GM19397 (cell line): Measurements from ENCODE around the gene RBM4B.

Experiments used
- ATAC-seq: cut with Tn5 transposase; IDR thresholded peaks from one replicate; pipeline ENCODE4 v1.9.1; 2021; ENCODE audit warnings: mild to moderate bottlenecking, moderate library complexity; ENCODE audit not compliant: unreplicated experiment

RBM4B gene

GRCh38 chr11:66687831-66688281, 10.2 kb upstream of the RBM4B start:
- ATAC-seq: no peak

- ATAC-seq: no peak
Measured at GRCh38 chr11:66686801-66687750, 9.4 kb upstream of the RBM4B start.

- no peak for ATAC-seq
Measured at GRCh38 chr11:66686100-66686785, 8.6 kb upstream of the RBM4B start.

- no peak for ATAC-seq
Measured at GRCh38 chr11:66685276-66686099, 7.8 kb upstream of the RBM4B start.

- ATAC-seq: no peak
Measured at GRCh38 chr11:66684635-66685034, 6.9 kb upstream of the RBM4B start.

- ATAC-seq: no peak
Measured at GRCh38 chr11:66683877-66684276, 6.2 kb upstream of the RBM4B start.

GRCh38 chr11:66680966-66681645, 3.4 kb upstream of the RBM4B start:
- ATAC-seq: no peak

GRCh38 chr11:66676931-66677598, 622 bp downstream of the RBM4B start:
- no peak for ATAC-seq

GRCh38 chr11:66676282-66676919, 1.3 kb downstream of the RBM4B start:
- no peak for ATAC-seq

GRCh38 chr11:66674964-66675602, 2.6 kb downstream of the RBM4B start:
- ATAC-seq: no peak

GRCh38 chr11:66670816-66671215, 6.9 kb downstream of the RBM4B start:
- ATAC-seq: no peak

- ATAC-seq: no peak
Measured at GRCh38 chr11:66665369-66665768, 12.3 kb downstream of the RBM4B start.

GRCh38 chr11:66663741-66664296, 13.9 kb downstream of the RBM4B start:
- ATAC-seq: no peak

GRCh38 chr11:66659763-66660162, 17.9 kb downstream of the RBM4B start:
- no peak for ATAC-seq

GRCh38 chr11:66653123-66653522, 24.6 kb downstream of the RBM4B start:
- no peak for ATAC-seq

- no peak for ATAC-seq
Measured at GRCh38 chr11:66652651-66653050, 25.0 kb downstream of the RBM4B start.

- no peak for ATAC-seq
Measured at GRCh38 chr11:66651016-66651415, 26.7 kb downstream of the RBM4B start.

- ATAC-seq: no peak
Measured at GRCh38 chr11:66649903-66650302, 27.8 kb downstream of the RBM4B start.

- ATAC-seq: no peak
Measured at GRCh38 chr11:66646828-66647227, 30.9 kb downstream of the RBM4B start.
